HG03045 (cell line): ENCODE data around the gene CLEC6A.
"Not testable (repeated sequence)": the region's sequence is repeated elsewhere in the genome, so short reads cannot be mapped to it uniquely, and the experiment has no call there.

Source experiments
- ATAC-seq: cut with Tn5 transposase; IDR thresholded peaks from one replicate; pipeline ENCODE4 v1.9.1; 2021; ENCODE audit warnings: mild to moderate bottlenecking, moderate library complexity; ENCODE audit not compliant: unreplicated experiment

Gene CLEC6A

GRCh38 chr12:8455727-8456360 is at the start of gene CLEC6A:
Gene CLEC6A (plus strand): TSS chr12:8455962. CDS start chr12:8456112, 150 bp downstream.
- no peak for ATAC-seq

- not testable (repeated sequence) for ATAC-seq
These were observed 36.2 kb upstream of the CLEC6A start for GRCh38 chr12:8419576-8419975.

- no peak for ATAC-seq
These were observed 35.3 kb upstream of the CLEC6A start for GRCh38 chr12:8420506-8420905.

GRCh38 chr12:8444536-8445278 is 11.1 kb upstream of the CLEC6A start:
- not testable (repeated sequence) for ATAC-seq

GRCh38 chr12:8445731-8446130 is 10.0 kb upstream of the CLEC6A start:
- ATAC-seq = no peak

GRCh38 chr12:8446642-8447547 is 8.9 kb upstream of the CLEC6A start:
- no peak for ATAC-seq

- ATAC-seq = no peak
These were observed 6.4 kb upstream of the CLEC6A start for GRCh38 chr12:8449355-8449859.

- no peak for ATAC-seq
These were observed 3.7 kb upstream of the CLEC6A start for GRCh38 chr12:8452036-8452435.

- no peak for ATAC-seq
These were observed 2.7 kb upstream of the CLEC6A start for GRCh38 chr12:8453021-8453513.

- ATAC-seq = no peak
These were observed 2.0 kb upstream of the CLEC6A start for GRCh38 chr12:8453796-8454195.

GRCh38 chr12:8455271-8455670 is 491 bp upstream of the CLEC6A start:
- no peak for ATAC-seq

GRCh38 chr12:8461426-8461825 is 5.7 kb downstream of the CLEC6A start:
- no peak for ATAC-seq

GRCh38 chr12:8465301-8465996 is 9.7 kb downstream of the CLEC6A start:
- ATAC-seq = no peak

GRCh38 chr12:8466241-8466640 is 10.5 kb downstream of the CLEC6A start:
- ATAC-seq = no peak

- ATAC-seq = no peak
These were observed 15.3 kb downstream of the CLEC6A start for GRCh38 chr12:8471090-8471489.

GRCh38 chr12:8475508-8476203 is 19.9 kb downstream of the CLEC6A start:
- no peak for ATAC-seq

- ATAC-seq = no peak
These were observed 26.9 kb downstream of the CLEC6A start for GRCh38 chr12:8482571-8483061.

GRCh38 chr12:8483079-8483478 is 27.3 kb downstream of the CLEC6A start:
- ATAC-seq = no peak

GRCh38 chr12:8491646-8492530 is 36.1 kb downstream of the CLEC6A start:
- no peak for ATAC-seq
